AG04450 (cell line): ENCODE data around the gene ANAPC13. TPM values are rescaled to one million over a fixed set of nuclear protein-coding genes. Genes with fewer than 3 reads are reported as not detected.

Source experiments
- CTCF ChIA-PET: fragments of 300-600, 350-600 bp; formaldehyde crosslinking; extraction: SDS; loops from one replicate; lab custom pipeline; 2022; ENCODE audit warnings: antibody characterized with exemption, inconsistent platforms; lab: Charles Lee
- POLR2A ChIA-PET: fragments of 350-600 bp; formaldehyde crosslinking; extraction: SDS; loops from one replicate; lab custom pipeline; 2021; ENCODE audit warnings: antibody characterized with exemption, inconsistent platforms; lab: Yijun Ruan, JAX
- DNase-seq: peaks from one replicate; pipeline ENCODE4 v3.0.0-alpha.2; 2011; ENCODE audit warnings: low read depth, low spot score
- H3K27ac ChIP-seq: one replicate; pipeline ENCODE4 v1.5.1; 2012; ENCODE audit warnings: low read depth, low read length, control low read depth
- H3K27me3 ChIP-seq: one replicate; pipeline ENCODE4 v1.6.0; 2012; ENCODE audit warnings: low read length; ENCODE audit not compliant: control insufficient read depth, insufficient read depth
- H3K4me3 ChIP-seq: 2 replicates; pipeline ENCODE4 v1.5.1; 2011; ENCODE audit warnings: mild to moderate bottlenecking, low read depth, low read length, control low read depth
- H3K9me3 ChIP-seq: 2 replicates; pipeline ENCODE4 v1.5.1; 2012; ENCODE audit warnings: low read length; ENCODE audit not compliant: control insufficient read depth, insufficient read depth
- CTCF ChIP-seq: IDR thresholded peaks from 2 replicates; pipeline ENCODE4 v1.5.1; 2011; ENCODE audit warnings: low read depth, low read length, control low read depth, inconsistent platforms
- polyA plus RNA-seq: library from polyadenylated mRNA; depleted of rRNA; stranded (reverse); fragments of >200 nt; gene quantifications from 2 replicates; pipeline ENCODE4 v1.2.3, GENCODE V29; 2011

ANAPC13 gene
- polyA plus RNA-seq, 1 experiment, result 176 TPM

DNA sequence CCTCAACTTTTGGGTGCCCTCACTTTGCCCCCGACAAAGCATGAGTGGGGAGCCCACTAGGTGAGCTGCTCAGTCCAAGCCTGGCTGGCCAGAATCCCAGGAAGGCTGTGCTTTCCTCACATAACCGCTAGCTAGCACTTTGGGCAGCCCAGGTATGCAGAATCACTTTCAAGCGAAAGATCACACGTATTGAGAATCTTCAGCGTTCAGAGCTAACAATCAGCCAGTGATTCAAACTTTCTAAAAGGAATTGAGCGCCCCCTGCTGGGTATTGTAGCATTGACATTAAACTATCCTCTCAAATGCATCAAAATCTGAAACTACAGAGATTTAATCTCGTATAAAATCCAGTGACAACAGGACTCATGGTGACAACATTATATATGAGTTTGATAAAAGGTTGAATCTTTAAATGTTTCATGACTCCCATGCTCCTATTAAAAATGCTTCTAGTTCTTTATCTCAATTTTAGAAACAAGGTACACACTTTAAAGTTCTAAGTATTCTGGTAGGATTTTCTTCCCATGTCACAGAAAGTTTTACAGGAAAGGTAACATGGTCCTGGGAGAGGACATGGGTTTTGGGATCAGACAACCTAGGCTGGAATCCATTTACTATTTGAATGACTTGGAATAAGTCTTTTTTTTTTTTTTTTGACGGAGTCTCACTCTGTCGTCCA is 11.8 kb downstream of the ANAPC13 start:
- peak; percentile 72 for TF ChIP-seq CTCF
- peak; percentile 66 for DNase-seq
- CTCF ChIA-PET, result interaction anchor here (0.7 to 12.8 kb wide), 51 partner anchors 9 to 315 kb away, joined by 3 to 306 read pairs (median 5); partner anchors contain the start of gene AMOTL2
- Histone ChIP-seq H3K9me3 (no peaks in the 10 kb centered on the region), H3K27me3 (no peaks in the 10 kb centered on the region), H3K4me3 (no peak overlapping the region), H3K27ac (no peak overlapping the region)
- POLR2A ChIA-PET, result interaction anchor here (0.7 to 4.8 kb wide), 10 partner anchors 9 to 166 kb away, joined by 3 to 46 read pairs (median 4); partner anchors contain the start of genes AMOTL2, ANAPC13 and CEP63

GRCh38 chr3:134472831-134473230 is 13.0 kb downstream of the ANAPC13 start:
- POLR2A ChIA-PET, result interaction anchor here (1.2 to 4.8 kb wide), 5 partner anchors 10 to 164 kb away, joined by 3 to 46 read pairs (median 7); partner anchors contain the start of genes AMOTL2, ANAPC13 and CEP63

DNA sequence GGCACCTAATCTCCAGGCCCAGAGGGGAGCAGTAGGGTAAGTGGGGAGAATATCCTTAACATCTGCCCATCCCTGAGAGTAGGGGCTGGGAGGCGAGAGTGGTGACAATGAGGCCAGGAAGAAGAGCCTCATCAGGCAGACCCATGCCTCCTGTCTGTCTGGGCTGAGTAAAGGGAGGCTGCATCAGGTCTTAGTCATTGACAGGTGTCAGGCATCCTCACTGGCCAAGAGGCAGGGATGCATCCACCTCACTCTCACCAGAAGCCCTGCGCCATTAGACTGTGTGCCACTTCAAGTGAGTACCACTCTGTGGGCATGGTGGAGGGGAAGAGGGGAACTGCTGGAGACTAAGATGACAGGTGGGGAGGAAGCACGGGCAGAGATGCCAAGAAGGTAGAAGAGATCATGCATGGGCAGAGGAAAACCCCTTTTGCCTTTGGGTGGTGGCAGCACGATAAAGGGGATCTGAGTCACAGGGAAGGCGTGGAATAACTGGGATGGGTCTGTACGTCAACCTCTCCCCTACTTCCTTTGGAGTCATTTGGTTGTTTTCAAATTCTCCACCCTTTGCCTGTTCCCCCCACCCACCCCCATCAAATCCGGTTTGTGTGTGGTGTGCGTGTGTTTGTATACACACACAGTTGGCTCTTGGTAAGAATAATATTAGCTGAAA is 14.1 kb downstream of the ANAPC13 start:
- DNase-seq, result no peak
- ChIA-PET CTCF (interaction anchor here (2.5 to 12.8 kb wide), 4 partner anchors 11 to 258 kb away, joined by 27 to 306 read pairs (median 90); no protein-coding TSS in a partner anchor), POLR2A (interaction anchor here (0.6 to 4.8 kb wide), 6 partner anchors 11 to 114 kb away, joined by 3 to 46 read pairs (median 4); partner anchors contain the start of gene AMOTL2)

More at GRCh38 chr3:134472831-134473230, 13.0 kb downstream of the ANAPC13 start:
- CTCF ChIA-PET, result interaction anchor here (0.8 to 12.8 kb wide), 19 partner anchors 8 to 314 kb away, joined by 3 to 306 read pairs (median 6); no protein-coding TSS in a partner anchor
- TF ChIP-seq CTCF, result no peak
- no peaks in the 10 kb centered on the region for H3K27me3 ChIP-seq
- H3K27ac ChIP-seq, result no peak overlapping the region
- H3K9me3 ChIP-seq, result no peaks in the 10 kb centered on the region
- DNase-seq, result no peak
- no peak overlapping the region for H3K4me3 ChIP-seq

DNA sequence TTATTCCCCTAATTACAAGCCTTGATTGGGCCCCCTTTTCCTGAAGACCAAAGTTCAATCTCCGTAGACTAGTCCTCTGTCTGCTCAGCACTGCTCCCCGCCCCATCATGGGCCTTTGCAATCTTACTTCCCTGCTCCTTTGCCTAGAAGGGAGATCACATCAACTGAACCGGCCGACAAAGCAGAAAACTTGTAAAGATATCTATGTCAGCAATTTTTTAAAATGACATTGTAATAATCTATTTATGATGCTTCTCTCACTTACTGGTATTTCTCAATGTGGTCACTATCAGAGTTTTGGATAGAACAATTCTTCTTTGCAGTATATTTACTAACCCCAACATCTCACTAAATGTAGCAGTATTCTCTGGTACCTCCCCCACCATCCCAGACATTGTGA is 17.3 kb downstream of the ANAPC13 start:
- H3K27me3 ChIP-seq, result no peaks in the 10 kb centered on the region
- no peaks in the 10 kb centered on the region for H3K9me3 ChIP-seq
- no peak for DNase-seq
- H3K4me3 ChIP-seq, result no peak overlapping the region
- POLR2A ChIA-PET, result no interaction called here
- no peak overlapping the region for H3K27ac ChIP-seq
- TF ChIP-seq CTCF, result no peak
- CTCF ChIA-PET, result interaction anchor here (1.7 kb wide), 2 partner anchors 12 to 256 kb away, joined by 3 to 4 read pairs; no protein-coding TSS in a partner anchor

More for the DNA sequence above, 14.1 kb downstream of the ANAPC13 start:
- H3K9me3 ChIP-seq, result no peaks in the 10 kb centered on the region
- H3K27ac ChIP-seq, result peak overlapping the region; percentile 74
- no peaks in the 10 kb centered on the region for H3K27me3 ChIP-seq
- H3K4me3 ChIP-seq, result no peak overlapping the region
- TF ChIP-seq CTCF, result no peak
